ENCODE data around the gene RAE1.
A peak's percentile ranks its signal among the peaks of the same experiment; 100 is the strongest.

RAE1 gene

GRCh38 chr20:57351042-57351783 is at the start of gene RAE1:
Gene RAE1, plus strand, starts transcription at chr20:57351255. Its CDS starts 2,784 bp downstream, at chr20:57354039.
- peak; percentile 94 for DNase-seq

DNA sequence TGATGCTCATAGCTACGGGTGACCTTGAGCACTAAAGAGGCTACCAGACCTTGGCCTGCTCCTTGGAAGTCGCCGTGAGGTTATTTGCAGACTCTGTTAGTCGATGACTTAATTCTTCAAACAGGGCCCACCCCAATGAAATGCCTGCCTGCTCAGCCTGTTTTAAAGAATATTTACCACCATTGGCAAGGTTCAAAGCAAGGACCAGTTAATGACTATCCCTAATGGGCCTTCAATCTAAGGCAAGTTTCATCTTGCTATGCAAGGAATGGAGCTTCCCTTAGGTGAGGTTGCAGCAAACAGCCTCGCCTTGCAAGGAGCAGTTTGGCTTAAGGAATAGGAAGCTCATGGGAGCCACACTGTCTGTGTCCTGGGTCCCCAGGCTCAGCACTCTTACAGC is 44.3 kb upstream of the RAE1 start:
- no peak for DNase-seq

DNA sequence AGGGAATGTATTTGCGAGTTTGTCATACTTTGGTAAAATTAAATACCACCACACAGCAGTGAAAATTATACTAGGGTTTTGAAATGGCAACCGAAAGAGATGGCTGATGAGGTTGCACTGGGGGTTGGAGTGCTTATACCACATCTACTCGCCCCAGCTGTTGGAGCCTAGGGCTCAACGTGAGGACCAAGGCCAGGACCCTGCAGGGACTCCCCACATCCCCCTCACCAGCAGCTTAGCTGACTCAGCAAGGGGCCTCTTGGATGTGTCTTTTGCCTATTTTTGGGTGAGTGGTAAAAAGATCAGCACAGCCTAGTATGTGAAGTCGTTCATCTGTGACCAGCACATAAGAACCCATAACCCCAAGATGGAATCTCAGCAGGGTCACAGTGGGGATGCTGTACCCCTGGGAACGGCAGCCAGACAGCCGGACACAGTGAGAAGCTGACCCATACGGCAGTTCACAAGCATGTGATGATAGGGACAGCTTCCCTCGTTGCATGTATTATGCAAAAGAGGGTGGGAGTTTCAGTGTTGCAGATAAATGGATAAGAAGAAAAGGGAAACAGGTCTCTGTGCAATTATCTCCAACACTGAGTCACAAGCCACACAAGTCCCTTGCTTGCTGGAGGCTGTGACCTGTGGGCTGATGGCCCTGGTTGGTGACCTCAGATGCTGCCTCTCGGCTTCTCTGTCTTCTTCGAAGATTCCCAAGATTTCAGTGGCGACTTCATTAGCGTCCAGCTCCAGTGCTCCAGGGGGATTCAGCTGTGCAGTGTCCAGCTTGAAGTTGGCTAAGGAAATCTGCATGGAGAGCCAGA is 42.4 kb upstream of the RAE1 start:
- peak; percentile 47 for DNase-seq

- DNase-seq = no peak
Observed at GRCh38 chr20:57309544-57310115, 41.4 kb upstream of the RAE1 start.

GRCh38 chr20:57310821-57311514 is 40.1 kb upstream of the RAE1 start:
- DNase-seq = no peak

GRCh38 chr20:57312138-57312537 is 38.9 kb upstream of the RAE1 start:
- no peak for DNase-seq

GRCh38 chr20:57313230-57313629 is 37.8 kb upstream of the RAE1 start:
- DNase-seq = no peak

- DNase-seq = no peak
Observed at GRCh38 chr20:57313951-57314350, 37.1 kb upstream of the RAE1 start.

GRCh38 chr20:57315083-57315975 is 35.7 kb upstream of the RAE1 start:
- no peak for DNase-seq

- no peak for DNase-seq
Observed at GRCh38 chr20:57315976-57316480, 35.0 kb upstream of the RAE1 start.

GRCh38 chr20:57316795-57317201 is 34.3 kb upstream of the RAE1 start:
- no peak for DNase-seq

GRCh38 chr20:57317316-57317788 is 33.7 kb upstream of the RAE1 start:
- DNase-seq = no peak

GRCh38 chr20:57317789-57318371 is 33.2 kb upstream of the RAE1 start:
- DNase-seq = no peak

DNA sequence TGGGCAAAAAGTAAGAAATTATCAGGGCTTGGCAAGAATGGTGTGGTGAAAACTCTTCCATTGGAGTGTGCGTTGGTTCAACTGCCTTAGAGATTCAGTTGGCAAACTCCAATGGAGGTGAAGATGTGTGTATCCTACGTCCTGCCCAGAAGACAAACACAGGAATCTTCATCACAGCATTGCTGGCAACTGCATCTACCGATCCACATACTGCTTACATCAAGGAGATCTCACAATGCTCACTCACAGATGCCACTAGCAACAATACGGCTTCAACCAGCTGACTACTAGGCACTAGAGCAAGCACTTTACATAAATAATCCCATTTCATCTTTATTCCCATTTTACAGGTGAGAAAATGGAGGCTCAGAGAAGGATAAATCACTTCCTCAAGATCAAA is 31.5 kb upstream of the RAE1 start:
- no peak for DNase-seq

DNA sequence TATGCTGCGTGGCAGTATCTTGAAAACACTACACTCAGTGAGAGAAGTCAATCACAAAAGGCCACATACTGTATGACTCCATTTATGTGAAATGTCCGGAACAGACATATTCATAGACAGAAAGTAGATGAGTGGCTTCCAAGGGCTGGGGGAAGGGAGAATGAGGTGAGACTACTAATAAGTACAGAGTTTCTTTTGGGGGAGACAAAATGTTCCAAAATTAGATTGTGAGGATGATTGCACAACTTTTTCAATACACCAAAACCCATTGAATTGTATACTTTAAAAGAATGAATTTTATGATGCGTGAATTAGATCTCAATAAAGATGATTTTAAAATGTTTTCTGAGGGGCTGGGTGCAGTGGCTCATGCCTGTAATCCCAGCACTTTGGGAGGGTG is 30.7 kb upstream of the RAE1 start:
- no peak for DNase-seq

DNA sequence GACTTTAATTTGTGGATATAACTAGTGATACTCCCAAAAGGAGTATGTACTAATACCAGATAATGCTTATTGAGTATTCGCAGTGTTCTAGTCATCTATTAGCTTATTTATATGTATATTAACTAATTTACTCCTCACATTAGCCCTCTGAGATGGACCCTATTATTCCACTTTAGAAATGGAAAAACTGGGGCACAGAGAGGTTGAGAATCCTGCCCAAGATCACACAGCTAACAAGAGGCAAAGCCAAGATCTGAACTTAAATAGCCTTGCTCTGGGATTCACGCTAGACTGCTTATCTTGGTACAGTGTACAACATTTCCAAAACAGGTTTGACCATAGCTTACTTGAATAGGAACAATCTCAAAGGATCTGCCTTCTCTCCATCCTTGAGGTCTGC is 29.9 kb upstream of the RAE1 start:
- DNase-seq = no peak

- DNase-seq = no peak
Observed at GRCh38 chr20:57322476-57322875, 28.6 kb upstream of the RAE1 start.

- DNase-seq = no peak
Observed at GRCh38 chr20:57323034-57323433, 28.0 kb upstream of the RAE1 start.

GRCh38 chr20:57325632-57326356 is 25.3 kb upstream of the RAE1 start:
- no peak for DNase-seq

- DNase-seq = no peak
Observed at GRCh38 chr20:57326667-57327455, 24.2 kb upstream of the RAE1 start.
